ENCODE measurements around the gene SLC19A1. TPM values are rescaled to one million over a fixed set of nuclear protein-coding genes. Genes with fewer than 3 reads are reported as not detected.

The SLC19A1 gene
- polyA plus RNA-seq, 1 of the 3 experiments (the other 2 are of a cell fraction) = 15.0 TPM

DNA sequence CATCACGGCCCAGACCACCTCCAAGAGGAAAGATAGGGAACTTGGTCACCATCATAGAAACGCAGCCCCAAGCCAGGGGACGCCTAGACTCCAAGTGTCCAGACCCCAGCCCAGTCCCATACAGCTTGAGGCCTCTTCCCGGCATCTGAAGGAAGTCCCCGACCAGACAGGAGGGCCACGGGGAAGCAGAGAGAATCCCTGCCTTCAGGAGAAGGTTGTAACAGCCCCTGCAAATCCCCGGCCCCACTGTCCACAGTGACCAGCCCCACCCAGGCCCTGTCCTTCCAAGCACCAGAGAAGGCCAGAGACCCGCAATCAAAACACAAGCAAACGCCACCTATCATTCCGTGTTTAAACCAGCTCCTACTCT is 1.7 kb downstream of the SLC19A1 start:
- Histone ChIP-seq H3K4me3 (ENCODE audit: low read depth in 2 of 2, low read length in 1 of 2) (no peak overlapping the region; a peak in 1 of 4 replicates), H3K4me2 (peak overlapping the region; percentile 94), H3K9me3 (no peaks in the 10 kb centered on the region), H3K79me2 (ENCODE audit: insufficient read depth) (peaks cover 21% of the 10 kb centered on the region; the same call in 1 of the 2 replicates), H3F3A (replicated peaks; ENCODE audit: insufficient read depth) (no peaks in the 10 kb centered on the region), H2AFZ (ENCODE audit: low read depth) (no peak overlapping the region; the same call in 1 of the 2 replicates), H3K9ac (no peak overlapping the region), H3K27ac (ENCODE audit: low read depth in 2 of 2, low read length in 1 of 2) (peak overlapping the region in 1 of 2 experiments; percentile 74; a peak in 1 of 4 replicates), H3K9me2 (no peaks in the 10 kb centered on the region), H4K20me1 (ENCODE audit: insufficient read depth) (no peaks in the 10 kb centered on the region), H3K4me1 (ENCODE audit: control insufficient read depth in 1 of 2, insufficient read depth in 2 of 2, low read depth in 1 of 2, low read length in 1 of 2) (peaks cover 0 to 36% of the 10 kb centered on the region in 2 experiments; a peak in 1 of 4 replicates), H3K27me3 (ENCODE audit: insufficient read depth) (no peaks in the 10 kb centered on the region), H3K36me3 (replicated peaks in 1 of 2; ENCODE audit: control insufficient read depth in 1 of 2, insufficient read depth in 2 of 2, low read length in 1 of 2) (peaks cover 0 to 12% of the 10 kb centered on the region in 2 experiments)
- 97% methylated on average over 6 of the region's 10 CpGs for WGBS (ENCODE audit: low lambda C conversion rate)
- CTCF ChIA-PET = interaction anchor here (0.6 to 2.6 kb wide), 4 partner anchors 15 to 280 kb away, joined by 3 to 13 read pairs (median 4); no protein-coding TSS in a partner anchor
- peak; percentile 30 for DNase-seq
- POLR2A ChIA-PET = interaction anchor here (1.1 kb wide), 1 partner anchor 18 kb away, joined by 3 read pairs; no protein-coding TSS in a partner anchor
- TF ChIP-seq, protein P1, sequence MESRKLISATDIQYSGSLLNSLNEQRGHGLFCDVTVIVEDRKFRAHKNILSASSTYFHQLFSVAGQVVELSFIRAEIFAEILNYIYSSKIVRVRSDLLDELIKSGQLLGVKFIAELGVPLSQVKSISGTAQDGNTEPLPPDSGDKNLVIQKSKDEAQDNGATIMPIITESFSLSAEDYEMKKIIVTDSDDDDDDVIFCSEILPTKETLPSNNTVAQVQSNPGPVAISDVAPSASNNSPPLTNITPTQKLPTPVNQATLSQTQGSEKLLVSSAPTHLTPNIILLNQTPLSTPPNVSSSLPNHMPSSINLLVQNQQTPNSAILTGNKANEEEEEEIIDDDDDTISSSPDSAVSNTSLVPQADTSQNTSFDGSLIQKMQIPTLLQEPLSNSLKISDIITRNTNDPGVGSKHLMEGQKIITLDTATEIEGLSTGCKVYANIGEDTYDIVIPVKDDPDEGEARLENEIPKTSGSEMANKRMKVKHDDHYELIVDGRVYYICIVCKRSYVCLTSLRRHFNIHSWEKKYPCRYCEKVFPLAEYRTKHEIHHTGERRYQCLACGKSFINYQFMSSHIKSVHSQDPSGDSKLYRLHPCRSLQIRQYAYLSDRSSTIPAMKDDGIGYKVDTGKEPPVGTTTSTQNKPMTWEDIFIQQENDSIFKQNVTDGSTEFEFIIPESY (IDR thresholded peaks at IDR 0.05; ENCODE audit: borderline replicate concordance, low read depth) = no peak
- TF ChIP-seq RCOR1 (IDR thresholded peaks at IDR 0.05; ENCODE audit: low read length) = no peak
- TF ChIP-seq CHD2 (IDR thresholded peaks at IDR 0.05; ENCODE audit: low read length, partially characterized antibody) = no peak
- no peak for TF ChIP-seq NFIC (IDR thresholded peaks at IDR 0.05; ENCODE audit: borderline replicate concordance)
- TF ChIP-seq JUND (IDR thresholded peaks at IDR 0.05) = no peak
- TF ChIP-seq RFX5 (IDR thresholded peaks at IDR 0.05; ENCODE audit: low read length) = no peak
- no peak for TF ChIP-seq TAF1 (IDR thresholded peaks at IDR 0.05; ENCODE audit: borderline replicate concordance, low read depth, low read length)
- no peak for TF ChIP-seq SIN3A (IDR thresholded peaks at IDR 0.05; ENCODE audit: borderline replicate concordance, low read depth, low read length)

DNA sequence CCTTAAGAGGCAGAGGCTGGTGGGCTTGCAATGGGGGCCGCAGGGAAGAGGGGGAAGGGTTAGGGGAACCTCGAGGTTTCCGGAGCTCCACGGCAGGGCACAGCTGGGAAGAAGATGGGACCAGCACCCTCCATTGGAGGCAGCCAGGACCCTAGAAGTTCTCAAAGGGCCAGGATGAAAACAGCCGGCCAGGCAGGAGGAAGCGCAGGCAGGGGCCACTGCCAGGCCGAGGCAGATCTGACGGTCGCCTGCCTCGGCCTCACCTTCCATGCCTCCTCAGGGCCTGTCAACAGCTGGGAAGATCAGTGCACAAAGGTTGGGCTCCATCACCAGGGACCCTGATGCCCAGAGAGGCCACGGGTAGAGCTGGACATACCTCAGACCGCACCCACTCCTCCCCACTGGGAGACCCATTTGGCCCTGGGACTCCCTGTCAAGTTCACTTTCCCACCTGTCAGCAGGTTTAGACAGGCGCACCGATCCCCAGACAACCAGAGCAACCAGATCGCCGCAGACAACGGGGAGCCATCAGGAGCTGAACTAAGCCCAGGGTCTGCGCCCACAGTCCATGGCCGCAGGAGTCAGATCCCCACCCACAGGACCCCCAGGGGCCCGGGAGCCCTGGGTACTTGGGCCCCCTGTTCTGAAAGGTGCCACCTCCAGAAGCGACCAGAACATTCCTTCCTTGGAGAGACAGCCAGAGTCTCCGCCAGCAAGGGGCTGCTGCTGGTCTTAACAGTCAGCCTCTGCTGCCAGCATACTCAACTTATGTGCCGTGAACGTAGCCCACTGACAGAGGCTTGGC is 2.2 kb downstream of the SLC19A1 start:
- Histone ChIP-seq H4K20me1 (ENCODE audit: insufficient read depth) (no peaks in the 10 kb centered on the region), H3K9me2 (no peaks in the 10 kb centered on the region), H3K36me3 (replicated peaks in 1 of 2; ENCODE audit: control insufficient read depth in 1 of 2, insufficient read depth in 2 of 2, low read length in 1 of 2) (peaks cover 0 to 12% of the 10 kb centered on the region in 2 experiments), H3K9me3 (no peaks in the 10 kb centered on the region), H2AFZ (ENCODE audit: low read depth) (no peak overlapping the region), H3K27ac (ENCODE audit: low read depth in 2 of 2, low read length in 1 of 2) (no peak overlapping the region), H3K4me3 (ENCODE audit: low read depth in 2 of 2, low read length in 1 of 2) (no peak overlapping the region), H3K27me3 (ENCODE audit: insufficient read depth) (no peaks in the 10 kb centered on the region), H3K4me2 (no peak overlapping the region), H3K79me2 (ENCODE audit: insufficient read depth) (peaks cover 21% of the 10 kb centered on the region; the same call in 1 of the 2 replicates), H3F3A (replicated peaks; ENCODE audit: insufficient read depth) (no peaks in the 10 kb centered on the region), H3K4me1 (ENCODE audit: control insufficient read depth in 1 of 2, insufficient read depth in 2 of 2, low read depth in 1 of 2, low read length in 1 of 2) (peaks cover 0 to 42% of the 10 kb centered on the region in 2 experiments; a peak in 1 of 4 replicates), H3K9ac (no peak overlapping the region)
- TF ChIP-seq, protein P2, sequence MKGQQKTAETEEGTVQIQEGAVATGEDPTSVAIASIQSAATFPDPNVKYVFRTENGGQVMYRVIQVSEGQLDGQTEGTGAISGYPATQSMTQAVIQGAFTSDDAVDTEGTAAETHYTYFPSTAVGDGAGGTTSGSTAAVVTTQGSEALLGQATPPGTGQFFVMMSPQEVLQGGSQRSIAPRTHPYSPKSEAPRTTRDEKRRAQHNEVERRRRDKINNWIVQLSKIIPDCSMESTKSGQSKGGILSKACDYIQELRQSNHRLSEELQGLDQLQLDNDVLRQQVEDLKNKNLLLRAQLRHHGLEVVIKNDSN (IDR thresholded peaks at IDR 0.05; ENCODE audit: borderline replicate concordance, low read depth) = no peak
- TF ChIP-seq TEAD4 (IDR thresholded peaks at IDR 0.05; ENCODE audit: borderline replicate concordance, insufficient read depth) (no peak), RAD21 (IDR thresholded peaks at IDR 0.05; ENCODE audit: low read length) (no peak), ELF1 (IDR thresholded peaks at IDR 0.05) (no peak), JUND (IDR thresholded peaks at IDR 0.05) (no peak), EZH2phosphoT487 (IDR thresholded peaks at IDR 0.05; ENCODE audit: borderline replicate concordance, low read depth) (no peak), MXI1 (IDR thresholded peaks at IDR 0.05; ENCODE audit: low read depth, low read length) (no peak), SIN3A (IDR thresholded peaks at IDR 0.05; ENCODE audit: borderline replicate concordance, low read depth, low read length) (no peak), CHD2 (IDR thresholded peaks at IDR 0.05; ENCODE audit: low read length, partially characterized antibody) (no peak), FOSL2 (IDR thresholded peaks at IDR 0.05; ENCODE audit: borderline replicate concordance, low read depth) (no peak), GATA2 (CRISPR knock-in tag; IDR thresholded peaks at IDR 0.05) (no peak), SMC3 (IDR thresholded peaks at IDR 0.05; ENCODE audit: low read depth, low read length) (no peak), NFIC (IDR thresholded peaks at IDR 0.05; ENCODE audit: borderline replicate concordance) (no peak), POLR2AphosphoS5 (IDR thresholded peaks at IDR 0.05; ENCODE audit: low read depth, low read length) (no peak)
- TF ChIP-seq, protein P3, sequence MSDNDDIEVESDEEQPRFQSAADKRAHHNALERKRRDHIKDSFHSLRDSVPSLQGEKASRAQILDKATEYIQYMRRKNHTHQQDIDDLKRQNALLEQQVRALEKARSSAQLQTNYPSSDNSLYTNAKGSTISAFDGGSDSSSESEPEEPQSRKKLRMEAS (IDR thresholded peaks at IDR 0.05; ENCODE audit: low read depth) = no peak
- TF ChIP-seq, protein P4, sequence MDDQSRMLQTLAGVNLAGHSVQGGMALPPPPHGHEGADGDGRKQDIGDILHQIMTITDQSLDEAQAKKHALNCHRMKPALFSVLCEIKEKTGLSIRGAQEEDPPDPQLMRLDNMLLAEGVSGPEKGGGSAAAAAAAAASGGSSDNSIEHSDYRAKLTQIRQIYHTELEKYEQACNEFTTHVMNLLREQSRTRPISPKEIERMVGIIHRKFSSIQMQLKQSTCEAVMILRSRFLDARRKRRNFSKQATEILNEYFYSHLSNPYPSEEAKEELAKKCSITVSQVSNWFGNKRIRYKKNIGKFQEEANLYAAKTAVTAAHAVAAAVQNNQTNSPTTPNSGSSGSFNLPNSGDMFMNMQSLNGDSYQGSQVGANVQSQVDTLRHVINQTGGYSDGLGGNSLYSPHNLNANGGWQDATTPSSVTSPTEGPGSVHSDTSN (IDR thresholded peaks at IDR 0.05) = no peak
- TF ChIP-seq, protein P5, sequence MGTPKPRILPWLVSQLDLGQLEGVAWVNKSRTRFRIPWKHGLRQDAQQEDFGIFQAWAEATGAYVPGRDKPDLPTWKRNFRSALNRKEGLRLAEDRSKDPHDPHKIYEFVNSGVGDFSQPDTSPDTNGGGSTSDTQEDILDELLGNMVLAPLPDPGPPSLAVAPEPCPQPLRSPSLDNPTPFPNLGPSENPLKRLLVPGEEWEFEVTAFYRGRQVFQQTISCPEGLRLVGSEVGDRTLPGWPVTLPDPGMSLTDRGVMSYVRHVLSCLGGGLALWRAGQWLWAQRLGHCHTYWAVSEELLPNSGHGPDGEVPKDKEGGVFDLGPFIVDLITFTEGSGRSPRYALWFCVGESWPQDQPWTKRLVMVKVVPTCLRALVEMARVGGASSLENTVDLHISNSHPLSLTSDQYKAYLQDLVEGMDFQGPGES (IDR thresholded peaks at IDR 0.05; ENCODE audit: low read depth, low read length) = no peak
- WGBS (ENCODE audit: low lambda C conversion rate) = 100% methylated on average over 8 of the region's 24 CpGs
- ChIA-PET CTCF (interaction anchor here (0.6 to 2.6 kb wide), 4 partner anchors 16 to 212 kb away, joined by 3 to 13 read pairs (median 4); no protein-coding TSS in a partner anchor), POLR2A (no interaction called here)
- DNase-seq = no peak

All from SK-N-SH (cell line).